Esophagus squamous epithelium (tissue), 5 donors: ENCODE measurements around the gene GPC1. TPM values are rescaled to one million over a fixed set of nuclear protein-coding genes. Genes with fewer than 3 reads are reported as not detected.

Experiments
- DNase-seq: peaks from one replicate; lab custom pipeline; 2025; lab: John Stamatoyannopoulos, UW
- H3K27ac ChIP-seq, 4 donors: fragments of 200-600 bp; sonication (generic); one replicate each; pipeline ENCODE4 v1.5.1; 2016 to 2019; ENCODE audit warnings: mild to moderate bottlenecking in 1 of 4
- H3K27me3 ChIP-seq, 4 donors: fragments of 200-600 bp; sonication (generic); 1 replicate in 3 of 4; 2 replicates in 1 of 4; pipeline versions ENCODE4 v1.5.1 to v1.6.0; 2017 to 2021; ENCODE audit warnings: antibody characterized with exemption in 1 of 4
- H3K36me3 ChIP-seq, 3 donors: fragments of 200-600 bp; sonication (generic); one replicate each; pipeline ENCODE4 v1.5.1; 2016 to 2019
- H3K4me1 ChIP-seq, 3 donors: fragments of 200-600 bp; sonication (generic); one replicate each; pipeline ENCODE4 v1.5.1; 2017 to 2019
- H3K4me3 ChIP-seq, 4 donors: fragments of 200-600 bp; sonication (generic); 1 replicate in 3 of 4; 2 replicates in 1 of 4; pipeline ENCODE4 v1.5.1; 2016 to 2019; ENCODE audit warnings: mild to moderate bottlenecking in 2 of 4, moderate library complexity in 1 of 4
- H3K9me3 ChIP-seq, 3 donors: fragments of 200-600 bp; sonication (generic); one replicate each; pipeline ENCODE4 v1.5.1; 2016 to 2019
- CTCF ChIP-seq, 6 experiments: fragments of 450-650 bp in 4 of 6; fragments of 200-600 bp in 2 of 6; sonication (generic) in 2 of 6; IDR thresholded peaks; one replicate each; pipeline ENCODE4 v1.5.1; 2016 to 2019; ENCODE audit warnings: antibody characterized with exemption in 6 of 6, mild to moderate bottlenecking in 4 of 6, moderate library complexity in 4 of 6
- POLR2A ChIP-seq, 4 donors: fragments of 450-650 bp; IDR thresholded peaks; one replicate each; pipeline ENCODE4 v1.6.1; 2017; ENCODE audit warnings: antibody characterized with exemption in 4 of 4, mild to moderate bottlenecking in 4 of 4, moderate library complexity in 3 of 4
- WGBS, 2 donors: methylation state at CpG; one replicate each; pipeline ENCODE4 v1.1.5; 2018; 5-methylcytosine and 5-hydroxymethylcytosine counted together
- intact Hi-C: fragments of 100-400 bp; cut with DNase I; formaldehyde crosslinking; loops from one replicate; pipeline ENCODE4 v1.15.0; 2022
- total RNA-seq, 4 donors: library from RNA; depleted of rRNA; stranded (reverse); fragments of >200 nt; gene quantifications; one replicate each; pipeline ENCODE4 v1.1.0, GENCODE V29; 2016
- donor health status: DM: yes; HTN: yes; CAD: no.

The GPC1 gene
- total RNA-seq, 4 donors from 2014 or later: 59.3 to 129 (median 78.6) TPM

GRCh38 chr2:240463274-240463865 lies 27.9 kb downstream of the GPC1 start:
- Histone ChIP-seq H3K9me3 (no peaks in the 10 kb centered on the region), H3K4me1 (peaks cover 0 to 22% (median 6%) of the 10 kb centered on the region in 3 donors), H3K27me3 (no peaks in the 10 kb centered on the region), H3K36me3 (peaks cover 7 to 91% (median 7%) of the 10 kb centered on the region in 3 donors), H3K27ac (no peak overlapping the region), H3K4me3 (no peak overlapping the region)
- 80% methylated on average over 1 of the region's 22 CpGs; no CpG with 5 or more reads in 1 of the 2 donors for WGBS, 2 donors
- TF ChIP-seq CTCF (IDR thresholded peaks at IDR 0.05) (no peak), POLR2A (IDR thresholded peaks at IDR 0.05) (no peak)
- intact Hi-C loops: no loop called here
- DNase-seq: no peak

GRCh38 chr2:240463866-240464481 lies 28.5 kb downstream of the GPC1 start:
- Histone ChIP-seq H3K36me3 (peaks cover 7 to 85% (median 7%) of the 10 kb centered on the region in 3 donors), H3K4me1 (peaks cover 0 to 20% (median 0%) of the 10 kb centered on the region in 3 donors), H3K27ac (no peak overlapping the region), H3K27me3 (no peaks in the 10 kb centered on the region), H3K4me3 (no peak overlapping the region), H3K9me3 (no peaks in the 10 kb centered on the region)
- no peak for TF ChIP-seq CTCF (IDR thresholded peaks at IDR 0.05)
- TF ChIP-seq POLR2A (IDR thresholded peaks at IDR 0.05): no peak
- intact Hi-C loops: no loop called here
- DNase-seq: no peak
- WGBS, 2 donors: 80 to 86% methylated on average over 6 to 10 of the region's 21 CpGs

- peaks cover 0 to 16% (median 0%) of the 10 kb centered on the region in 3 donors for H3K4me1 ChIP-seq
- intact Hi-C loops: no loop called here
- TF ChIP-seq POLR2A (IDR thresholded peaks at IDR 0.05) (no peak), CTCF (IDR thresholded peaks at IDR 0.05) (no peak)
- no peak for DNase-seq
- no peaks in the 10 kb centered on the region for H3K27me3 ChIP-seq
- H3K4me3 ChIP-seq: no peak overlapping the region
- 0% methylated on average over 1 of the region's 43 CpGs; no CpG with 5 or more reads in 1 of the 2 donors for WGBS, 2 donors
- H3K36me3 ChIP-seq: peaks cover 7 to 78% (median 7%) of the 10 kb centered on the region in 3 donors
- no peaks in the 10 kb centered on the region for H3K9me3 ChIP-seq
- H3K27ac ChIP-seq: no peak overlapping the region
Observed at GRCh38 chr2:240464514-240465241, 29.2 kb downstream of the GPC1 start.

- no peak for TF ChIP-seq CTCF (IDR thresholded peaks at IDR 0.05)
- TF ChIP-seq POLR2A (IDR thresholded peaks at IDR 0.05): no peak
- intact Hi-C loops: no loop called here
- DNase-seq: no peak
- no peaks in the 10 kb centered on the region for H3K27me3 ChIP-seq
- H3K4me3 ChIP-seq: no peak overlapping the region
- no peak overlapping the region for H3K27ac ChIP-seq
- H3K4me1 ChIP-seq: peaks cover 0 to 16% (median 0%) of the 10 kb centered on the region in 3 donors
- H3K9me3 ChIP-seq: no peaks in the 10 kb centered on the region
- H3K36me3 ChIP-seq: peaks cover 7 to 72% (median 7%) of the 10 kb centered on the region in 3 donors
- 73 to 74% methylated on average over 2 to 5 of the region's 22 CpGs for WGBS, 2 donors
Observed at GRCh38 chr2:240465268-240465764, 29.9 kb downstream of the GPC1 start.
